Neural progenitor cell (in vitro differentiated cells): ENCODE measurements around the gene AGBL4. TPM values are rescaled to one million over a fixed set of nuclear protein-coding genes. Genes with fewer than 3 reads are reported as not detected.

Source experiments
- DNase-seq: peaks from one replicate; pipeline ENCODE4 v3.0.0-alpha.2; 2016; ENCODE audit warnings: low spot score
- H2AFZ ChIP-seq: fragments of 200-600 bp; sonication (generic); replicated peaks from 2 replicates; pipeline ENCODE4 v1.6.1; 2016; ENCODE audit warnings: antibody characterized with exemption
- H3F3A ChIP-seq: fragments of 200-600 bp; sonication (generic); 2 replicates; pipeline ENCODE4 v1.6.1; 2016; ENCODE audit warnings: antibody characterized with exemption, low read depth
- H3K27ac ChIP-seq: fragments of 200-600 bp; sonication (generic); 2 replicates; pipeline ENCODE4 v1.5.1; 2016; ENCODE audit warnings: mild to moderate bottlenecking
- H3K27me3 ChIP-seq: fragments of 200-600 bp; sonication (generic); 2 replicates; pipeline ENCODE4 v1.6.1; 2016; ENCODE audit warnings: mild to moderate bottlenecking, moderate library complexity
- H3K36me3 ChIP-seq: fragments of 200-600 bp; sonication (generic); 2 replicates; pipeline ENCODE4 v1.5.1; 2016
- H3K4me1 ChIP-seq: fragments of 200-600 bp; sonication (generic); 2 replicates; pipeline ENCODE4 v1.6.1; 2016; ENCODE audit warnings: mixed run types
- H3K4me2 ChIP-seq: fragments of 200-600 bp; sonication (generic); 2 replicates; pipeline ENCODE4 v1.6.1; 2016
- H3K4me3 ChIP-seq: fragments of 200-600 bp; sonication (generic); 2 replicates; pipeline ENCODE4 v1.5.1; 2016
- H3K79me2 ChIP-seq: fragments of 200-600 bp; sonication (generic); 2 replicates; pipeline ENCODE4 v1.6.1; 2016; ENCODE audit warnings: low read depth
- H3K9ac ChIP-seq: fragments of 200-600 bp; sonication (generic); 2 replicates; pipeline ENCODE4 v1.6.1; 2016
- H3K9me3 ChIP-seq: fragments of 200-600 bp; sonication (generic); 2 replicates; pipeline ENCODE4 v1.5.1; 2016; ENCODE audit warnings: low read depth
- H4K20me1 ChIP-seq: fragments of 200-600 bp; sonication (generic); 2 replicates; pipeline ENCODE4 v1.6.1; 2016; ENCODE audit warnings: low read depth
- H3K27ac Mint-ChIP-seq: 3 replicates; pipeline ENCODE4 v1.8.0; 2021; ENCODE audit warnings: mixed read lengths
- H3K27me3 Mint-ChIP-seq: 2 replicates; pipeline ENCODE4 v1.8.0; 2022; ENCODE audit warnings: low read depth, mild to moderate bottlenecking, inconsistent platforms, moderate library complexity, mixed read lengths; ENCODE audit not compliant: insufficient read depth
- H3K36me3 Mint-ChIP-seq: 3 replicates; pipeline ENCODE4 v1.8.0; 2021; ENCODE audit warnings: mixed read lengths
- H3K4me1 Mint-ChIP-seq: 3 replicates; pipeline ENCODE4 v1.8.0; 2021; ENCODE audit warnings: mixed read lengths
- H3K4me3 Mint-ChIP-seq: 3 replicates; pipeline ENCODE4 v1.8.0; 2021; ENCODE audit warnings: mild to moderate bottlenecking, moderate library complexity, mixed read lengths
- H3K9me3 Mint-ChIP-seq: 3 replicates; pipeline ENCODE4 v1.8.0; 2020; ENCODE audit warnings: mixed read lengths
- CTCF ChIP-seq: fragments of 200-600 bp; sonication (generic); IDR thresholded peaks from 2 replicates; pipeline ENCODE4 v1.5.1; 2017; ENCODE audit warnings: antibody characterized with exemption, mild to moderate bottlenecking
- EZH2 ChIP-seq: fragments of 200-600 bp; sonication (generic); IDR thresholded peaks from 2 replicates; pipeline ENCODE4 v1.6.1; 2017; ENCODE audit warnings: antibody characterized with exemption, mild to moderate bottlenecking, moderate library complexity
- EZH2phosphoT487 ChIP-seq: fragments of 200-600 bp; sonication (generic); IDR thresholded peaks from 2 replicates; pipeline ENCODE4 v1.6.1; 2017; ENCODE audit warnings: antibody characterized with exemption
- total RNA-seq: library from RNA; depleted of rRNA; stranded (reverse); fragments of >200 nt; gene quantifications from 2 replicates; pipeline ENCODE4 v1.2.3, GENCODE V29; 2015; ENCODE audit warnings: low replicate concordance

The AGBL4 gene
- total RNA-seq, 1 donor from 2014 or later, result 1.5 TPM

GRCh38 chr1:49208712-49209111 lies 815.0 kb downstream of the AGBL4 start:
- TF ChIP-seq CTCF (no peak), EZH2 (no peak), EZH2phosphoT487 (no peak)
- Mint-ChIP-seq H3K27ac (no peak overlapping the region), H3K36me3 (no peaks in the 10 kb centered on the region), H3K27me3 (no peaks in the 10 kb centered on the region), H3K4me1 (no peaks in the 10 kb centered on the region), H3K4me3 (no peak overlapping the region), H3K9me3 (peaks cover 5% of the 10 kb centered on the region)
- peaks cover 19% of the 10 kb centered on the region for H3K9me3 ChIP-seq
- no peak overlapping the region for H2AFZ ChIP-seq
- no peak overlapping the region for H3K4me3 ChIP-seq
- H4K20me1 ChIP-seq, result no peaks in the 10 kb centered on the region
- H3K36me3 ChIP-seq, result no peaks in the 10 kb centered on the region
- no peaks in the 10 kb centered on the region for H3F3A ChIP-seq
- H3K9ac ChIP-seq, result no peak overlapping the region
- no peak overlapping the region for H3K4me2 ChIP-seq
- DNase-seq, result no peak
- H3K79me2 ChIP-seq, result no peaks in the 10 kb centered on the region
- H3K27ac ChIP-seq, result no peak overlapping the region
- no peaks in the 10 kb centered on the region for H3K27me3 ChIP-seq
- H3K4me1 ChIP-seq, result no peaks in the 10 kb centered on the region

GRCh38 chr1:49204720-49205119 lies 819.0 kb downstream of the AGBL4 start:
- H3K36me3 Mint-ChIP-seq, result no peaks in the 10 kb centered on the region
- no peak overlapping the region for H3K27ac Mint-ChIP-seq
- Histone ChIP-seq H3K36me3 (no peaks in the 10 kb centered on the region), H3K9me3 (peaks cover 18% of the 10 kb centered on the region), H3K79me2 (no peaks in the 10 kb centered on the region), H3K4me2 (no peak overlapping the region), H3K4me3 (no peak overlapping the region), H2AFZ (no peak overlapping the region), H4K20me1 (no peaks in the 10 kb centered on the region), H3K27ac (no peak overlapping the region), H3K27me3 (no peaks in the 10 kb centered on the region), H3K4me1 (no peaks in the 10 kb centered on the region), H3F3A (no peaks in the 10 kb centered on the region), H3K9ac (no peak overlapping the region)
- no peak for TF ChIP-seq CTCF
- TF ChIP-seq EZH2, result no peak
- TF ChIP-seq EZH2phosphoT487, result no peak
- peaks cover 12% of the 10 kb centered on the region for H3K9me3 Mint-ChIP-seq
- no peak overlapping the region for H3K4me3 Mint-ChIP-seq
- H3K4me1 Mint-ChIP-seq, result no peaks in the 10 kb centered on the region
- DNase-seq, result no peak
- H3K27me3 Mint-ChIP-seq, result no peaks in the 10 kb centered on the region

- Mint-ChIP-seq H3K4me1 (no peaks in the 10 kb centered on the region), H3K4me3 (no peak overlapping the region), H3K36me3 (no peaks in the 10 kb centered on the region), H3K27ac (no peak overlapping the region), H3K9me3 (peaks cover 18% of the 10 kb centered on the region), H3K27me3 (no peaks in the 10 kb centered on the region)
- no peak for DNase-seq
- no peak overlapping the region for H3K4me2 ChIP-seq
- H3K9me3 ChIP-seq, result peaks cover 32% of the 10 kb centered on the region
- H3K4me3 ChIP-seq, result no peak overlapping the region
- H3K9ac ChIP-seq, result no peak overlapping the region
- H4K20me1 ChIP-seq, result no peaks in the 10 kb centered on the region
- no peaks in the 10 kb centered on the region for H3K27me3 ChIP-seq
- H3K4me1 ChIP-seq, result no peaks in the 10 kb centered on the region
- TF ChIP-seq CTCF, result no peak
- TF ChIP-seq EZH2, result no peak
- TF ChIP-seq EZH2phosphoT487, result no peak
- H2AFZ ChIP-seq, result no peak overlapping the region
- H3K27ac ChIP-seq, result no peak overlapping the region
- H3K79me2 ChIP-seq, result no peaks in the 10 kb centered on the region
- H3F3A ChIP-seq, result no peaks in the 10 kb centered on the region
- no peaks in the 10 kb centered on the region for H3K36me3 ChIP-seq
Observed at GRCh38 chr1:49200738-49201137, 823.0 kb downstream of the AGBL4 start.
